ENCODE measurements around the gene ATG9B. TPM values are rescaled to one million over a fixed set of nuclear protein-coding genes. Genes with fewer than 3 reads are reported as not detected.

The ATG9B gene
- total and polyA plus RNA-seq, 9 of the 15 experiments (the other 6 are each of a cell fraction or from before 2014, with no cell fraction given), result 0.29 to 8.0 (median 2.1) TPM

- POLR2A ChIA-PET, result interaction anchor here (0.6 to 1.7 kb wide), 6 partner anchors 10 to 158 kb away, joined by 3 to 9 read pairs (median 5); partner anchors contain the start of genes ABCB8 and FASTK
- H3K4me2 ChIP-seq (ENCODE audit: insufficient read depth, low read length), result peak overlapping the region; percentile 94
- FAIRE-seq (peak; percentile 99), DNase-seq (ENCODE audit: extremely low read depth in 1 of 4, low spot score in 3 of 4) (peak; percentile 96 to 100 (median 98)), ATAC-seq (peak; percentile 86)
- peak overlapping the region; percentile 90 for H3K27ac ChIP-seq (ENCODE audit: extremely low read depth, low read depth, low read length)
- WGBS (ENCODE audit: insufficient coverage, low coverage, missing lambda C conversion rate), result under 1% methylated on average over 46 of the region's 46 CpGs
- in situ Hi-C loops (cut with MboI) (no loop called here), intact Hi-C loops (cut with micrococcal nuclease) (loop anchor here (1.0 kb wide), 2 partner anchors 19 to 30 kb away; partner anchors contain the start of gene ABCB8)
- H3K9me3 ChIP-seq (replicated peaks; ENCODE audit: control insufficient read depth, insufficient read depth, low read depth, low read length), result no peaks in the 10 kb centered on the region
- CTCF ChIA-PET (ENCODE audit: low intra/inter-chr PET ratio), result interaction anchor here (0.6 to 2.9 kb wide), 2 partner anchors 29 to 186 kb away, joined by 3 to 14 read pairs; partner anchors contain the start of gene ABCB8
- H3K4me3 ChIP-seq, result peak overlapping the region; percentile 84
- H3K9me1 ChIP-seq (ENCODE audit: control insufficient read depth, insufficient read depth, low read length), result no peaks in the 10 kb centered on the region
- H4K20me1 ChIP-seq (replicated peaks; ENCODE audit: control insufficient read depth, insufficient read depth, low read length), result peaks cover 10% of the 10 kb centered on the region
- H3K27me3 ChIP-seq (ENCODE audit: control insufficient read depth in 2 of 2, insufficient read depth in 2 of 2, low read length in 2 of 2), result no peaks in the 10 kb centered on the region
- H2AFZ ChIP-seq (ENCODE audit: low read depth, low read length), result peak overlapping the region; percentile 91
- peak overlapping the region; percentile 85 to 91 for H3K9ac ChIP-seq (ENCODE audit: insufficient read depth in 1 of 2, low read depth in 2 of 2, low read length in 2 of 2)
- H3K79me2 ChIP-seq (ENCODE audit: control insufficient read depth, insufficient read depth, low read length), result peaks cover 44% of the 10 kb centered on the region
- peaks cover 9% of the 10 kb centered on the region; the same call in 2 of the 3 replicates for H3K36me3 ChIP-seq (ENCODE audit: control insufficient read depth, insufficient read depth, low read length)
- peaks cover 59 to 75% of the 10 kb centered on the region in 2 experiments for H3K4me1 ChIP-seq (replicated peaks in 1 of 2; ENCODE audit: control insufficient read depth in 2 of 2, insufficient read depth in 2 of 2, low read length in 2 of 2)
- no TSS peak for BruUV-seq (replicated peaks)
- TF ChIP-seq HDGF (IDR thresholded peaks at IDR 0.05) (peak; percentile 59; the same call in 1 of the 2 replicates), CGGBP1 (CRISPR knock-in tag; IDR thresholded peaks at IDR 0.05) (peak; percentile 51; the same call in 1 of the 2 replicates), POLR2B (IDR thresholded peaks at IDR 0.05; ENCODE audit: low read depth, partially characterized antibody) (peak; percentile 70), ZNF586 (CRISPR knock-in tag; conservative IDR thresholded peaks at IDR 0.05) (no peak), ZNF217 (CRISPR knock-in tag; IDR thresholded peaks at IDR 0.05) (no peak), PTBP1 (IDR thresholded peaks at IDR 0.05; ENCODE audit: low read depth, low read length) (0 out of 2 replicates have a peak, but pooled peaks have one; percentile 10), TAF7 (tag; IDR thresholded peaks at IDR 0.05) (peak; percentile 51; the same call in 1 of the 2 replicates), ZBTB7A (IDR thresholded peaks at IDR 0.05; ENCODE audit: borderline replicate concordance, control insufficient read depth, low read depth, low read length) (peak; percentile 85), TCF15 (CRISPR knock-in tag; IDR thresholded peaks at IDR 0.05) (no peak), HDAC1 (IDR thresholded peaks at IDR 0.05) (peak in 1 of 2 experiments; percentile 92; a peak in 2 of 4 replicates), TARDBP (IDR thresholded peaks at IDR 0.05) (peak; percentile 83), PML (IDR thresholded peaks at IDR 0.05; ENCODE audit: low read length) (0 out of 2 replicates have a peak, but pooled peaks have one; percentile 19), ZFP36 (IDR thresholded peaks at IDR 0.05; ENCODE audit: low read depth, low read length, partially characterized antibody) (peak; percentile 15), MTA3 (IDR thresholded peaks at IDR 0.05; ENCODE audit: borderline replicate concordance) (peak; percentile 91; the same call in 1 of the 2 replicates), HNRNPK (IDR thresholded peaks at IDR 0.05; ENCODE audit: low read depth, low read length, poor library complexity, severe bottlenecking) (no peak), DACH1 (IDR thresholded peaks at IDR 0.05; ENCODE audit: partially characterized antibody) (peak; percentile 100), ZKSCAN1 (IDR thresholded peaks at IDR 0.05; ENCODE audit: low read depth, low read length) (peak; percentile 57), TEAD4 (IDR thresholded peaks at IDR 0.05; ENCODE audit: low read length) (0 out of 2 replicates have a peak, but pooled peaks have one; percentile 14), TEAD4 (CRISPR knock-in tag; IDR thresholded peaks at IDR 0.05; ENCODE audit: borderline replicate concordance) (no peak), NR2C2 (CRISPR knock-in tag; IDR thresholded peaks at IDR 0.05) (peak; percentile 76; the same call in 1 of the 2 replicates), NR2C2 (tag; IDR thresholded peaks at IDR 0.05) (peak; percentile 93), ETV1 (tag; conservative IDR thresholded peaks at IDR 0.05; ENCODE audit: low read depth) (peak; percentile 84), ZNF584 (CRISPR knock-in tag; IDR thresholded peaks at IDR 0.05; ENCODE audit: low read depth) (0 out of 2 replicates have a peak, but pooled peaks have one; percentile 70), KHSRP (IDR thresholded peaks at IDR 0.05) (no peak)
These were observed 33.9 kb upstream of the ATG9B start for GRCh38 chr7:151057989-151058780.
